DOHH2 (cell line): ENCODE data around the gene GALNT14.

Source experiments
- H3F3A ChIP-seq: fragments of 200-600 bp; sonication (generic), shearing (Covaris generic); 2 replicates; pipeline ENCODE4 v1.6.0; 2016; ENCODE audit warnings: antibody characterized with exemption, mild to moderate bottlenecking; ENCODE audit not compliant: control insufficient read depth, insufficient read depth
- H3K27ac ChIP-seq: fragments of 200-600 bp; sonication (generic); 2 replicates; pipeline ENCODE4 v1.5.1; 2014; ENCODE audit warnings: low read depth, mild to moderate bottlenecking, low read length, moderate library complexity
- H3K27me3 ChIP-seq: fragments of 200-600 bp; sonication (generic); 2 replicates; pipeline ENCODE4 v1.6.1; 2014; ENCODE audit warnings: mild to moderate bottlenecking, low read length, mixed read lengths; ENCODE audit not compliant: control insufficient read depth
- H3K36me3 ChIP-seq: fragments of 200-600 bp; sonication (generic); 2 replicates; pipeline ENCODE4 v1.6.1; 2014; ENCODE audit warnings: mild to moderate bottlenecking, low read length, moderate library complexity, mixed read lengths; ENCODE audit not compliant: control insufficient read depth
- H3K4me1 ChIP-seq: fragments of 200-600 bp; sonication (generic); 2 replicates; pipeline ENCODE4 v1.6.1; 2014; ENCODE audit warnings: mild to moderate bottlenecking, low read length, mixed read lengths; ENCODE audit not compliant: control insufficient read depth
- H3K4me2 ChIP-seq: fragments of 200-600 bp; sonication (generic); 2 replicates; pipeline ENCODE4 v1.6.0; 2014; ENCODE audit warnings: mild to moderate bottlenecking, low read length, moderate library complexity
- H3K4me3 ChIP-seq: fragments of 200-600 bp; sonication (generic); 2 replicates; pipeline ENCODE4 v1.5.1; 2014; ENCODE audit warnings: mild to moderate bottlenecking, low read length, mixed read lengths
- H3K79me2 ChIP-seq: fragments of 200-600 bp; sonication (generic); 2 replicates; pipeline ENCODE4 v1.6.1; 2014; ENCODE audit warnings: mild to moderate bottlenecking, low read length, mixed read lengths; ENCODE audit not compliant: control insufficient read depth
- H3K9me2 ChIP-seq: fragments of 200-600 bp; sonication (generic); replicated peaks from 2 replicates; pipeline ENCODE4 v1.6.1; 2014; ENCODE audit warnings: mild to moderate bottlenecking, low read length, mixed read lengths; ENCODE audit not compliant: control insufficient read depth
- H3K9me3 ChIP-seq: fragments of 200-600 bp; sonication (generic); 2 replicates; pipeline ENCODE4 v1.6.1; 2014; ENCODE audit warnings: antibody characterized with exemption, low read length, mixed read lengths; ENCODE audit not compliant: control insufficient read depth, insufficient read depth
- H4K20me1 ChIP-seq: fragments of 200-600 bp; sonication (generic); 2 replicates; pipeline ENCODE4 v1.6.0; 2014; ENCODE audit warnings: low read depth, mild to moderate bottlenecking, antibody characterized with exemption, low read length, moderate library complexity; ENCODE audit not compliant: control insufficient read depth, insufficient read depth
- EZH2phosphoT487 ChIP-seq: fragments of 200-600 bp; sonication (generic); IDR thresholded peaks from 2 replicates; pipeline ENCODE4 v1.6.1; 2017; ENCODE audit warnings: borderline replicate concordance, mild to moderate bottlenecking, antibody characterized with exemption, low read length, moderate library complexity, mixed read lengths
- TF ChIP-seq, protein P1 (sequence below): fragments of 200-600 bp; sonication (generic); IDR thresholded peaks from one replicate; pipeline ENCODE4 v1.5.1; 2014; ENCODE audit warnings: antibody characterized with exemption, mild to moderate bottlenecking, low read depth, low read length; ENCODE audit not compliant: poor library complexity, severe bottlenecking

Gene GALNT14

DNA sequence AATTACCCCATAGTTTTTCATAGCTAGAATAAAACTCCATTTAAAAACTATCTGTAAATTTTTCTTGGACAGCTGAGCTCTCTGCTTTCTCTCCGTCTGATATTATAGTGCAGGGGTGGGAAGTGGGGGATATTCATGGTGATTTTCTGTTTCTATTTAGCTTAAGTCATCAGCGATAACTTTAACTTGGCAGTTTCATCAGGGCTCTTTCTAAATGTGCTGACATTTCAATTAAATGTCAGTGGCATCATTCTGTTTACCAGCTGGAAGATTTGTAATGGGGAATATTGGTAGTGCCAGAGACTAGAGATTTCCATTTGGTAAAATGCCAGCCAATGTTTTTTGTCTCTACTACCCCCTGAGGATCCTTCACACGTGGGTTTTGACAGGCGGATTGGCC lies 277.5 kb downstream of the GALNT14 start:
- no peaks in the 10 kb centered on the region for H4K20me1 ChIP-seq
- TF ChIP-seq EZH2phosphoT487: no peak
- TF ChIP-seq, protein P1, sequence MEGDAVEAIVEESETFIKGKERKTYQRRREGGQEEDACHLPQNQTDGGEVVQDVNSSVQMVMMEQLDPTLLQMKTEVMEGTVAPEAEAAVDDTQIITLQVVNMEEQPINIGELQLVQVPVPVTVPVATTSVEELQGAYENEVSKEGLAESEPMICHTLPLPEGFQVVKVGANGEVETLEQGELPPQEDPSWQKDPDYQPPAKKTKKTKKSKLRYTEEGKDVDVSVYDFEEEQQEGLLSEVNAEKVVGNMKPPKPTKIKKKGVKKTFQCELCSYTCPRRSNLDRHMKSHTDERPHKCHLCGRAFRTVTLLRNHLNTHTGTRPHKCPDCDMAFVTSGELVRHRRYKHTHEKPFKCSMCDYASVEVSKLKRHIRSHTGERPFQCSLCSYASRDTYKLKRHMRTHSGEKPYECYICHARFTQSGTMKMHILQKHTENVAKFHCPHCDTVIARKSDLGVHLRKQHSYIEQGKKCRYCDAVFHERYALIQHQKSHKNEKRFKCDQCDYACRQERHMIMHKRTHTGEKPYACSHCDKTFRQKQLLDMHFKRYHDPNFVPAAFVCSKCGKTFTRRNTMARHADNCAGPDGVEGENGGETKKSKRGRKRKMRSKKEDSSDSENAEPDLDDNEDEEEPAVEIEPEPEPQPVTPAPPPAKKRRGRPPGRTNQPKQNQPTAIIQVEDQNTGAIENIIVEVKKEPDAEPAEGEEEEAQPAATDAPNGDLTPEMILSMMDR: no peak
- H3K4me2 ChIP-seq: no peak overlapping the region
- no peaks in the 10 kb centered on the region for H3K36me3 ChIP-seq
- H3K27me3 ChIP-seq: no peaks in the 10 kb centered on the region
- no peaks in the 10 kb centered on the region for H3K9me2 ChIP-seq
- H3K4me1 ChIP-seq: peaks cover 16% of the 10 kb centered on the region
- no peaks in the 10 kb centered on the region for H3K9me3 ChIP-seq
- no peaks in the 10 kb centered on the region for H3K79me2 ChIP-seq
- H3F3A ChIP-seq: no peaks in the 10 kb centered on the region
- H3K4me3 ChIP-seq: no peak overlapping the region
- H3K27ac ChIP-seq: no peak overlapping the region
